PC-9 (cell line): ENCODE results near the gene CDAN1. TPM values are rescaled to one million over a fixed set of nuclear protein-coding genes. Genes with fewer than 3 reads are reported as not detected.

Experiments
- BruUV-seq: library from RNA; stranded (reverse); fragments of 400-500 nt; replicated peaks from 2 replicates; lab custom pipeline; 2021; lab: Mats Ljungman, UMichigan
- CTCF ChIA-PET: fragments of 300-600 bp; sonication (Branson Sonifier 250); formaldehyde crosslinking; loops from one replicate; lab custom pipeline; 2022; ENCODE audit warnings: antibody characterized with exemption; lab: Charles Lee
- POLR2A ChIA-PET: fragments of 300-600 bp; sonication (Branson Sonifier 250); formaldehyde crosslinking; loops from one replicate; lab custom pipeline; 2022; ENCODE audit warnings: antibody characterized with exemption; ENCODE audit not compliant: unreplicated experiment; lab: Charles Lee
- DNase-seq, 2 experiments: peaks; one replicate each; pipeline versions ENCODE4 v3.0.0 to v3.0.0-alpha.2; 2015 to 2022; ENCODE audit warnings: mixed read lengths in 1 of 2
- H2AFZ ChIP-seq: fragments of 200-600 bp; sonication (generic); 2 replicates; pipeline ENCODE4 v1.8.1; 2017; ENCODE audit warnings: antibody characterized with exemption
- H3F3A ChIP-seq: fragments of 200-600 bp; sonication (generic); 2 replicates; pipeline ENCODE4 v1.8.1; 2017; ENCODE audit warnings: antibody characterized with exemption, mild to moderate bottlenecking, low read depth; ENCODE audit not compliant: insufficient read depth
- H3K27ac ChIP-seq: fragments of 200-600 bp; sonication (generic); 2 replicates; pipeline ENCODE4 v1.6.1; 2016; ENCODE audit warnings: mixed run types
- H3K27me3 ChIP-seq: fragments of 200-600 bp; sonication (generic); 2 replicates; pipeline ENCODE4 v1.6.1; 2016; ENCODE audit warnings: low read depth, mixed run types; ENCODE audit not compliant: insufficient read depth
- H3K36me3 ChIP-seq: fragments of 200-600 bp; sonication (generic); 2 replicates; pipeline ENCODE4 v1.6.1; 2016; ENCODE audit warnings: low read depth, mixed run types
- H3K4me1 ChIP-seq: fragments of 200-600 bp; sonication (generic); replicated peaks from 2 replicates; pipeline ENCODE4 v1.6.1; 2016; ENCODE audit warnings: mixed run types; ENCODE audit not compliant: insufficient read depth
- H3K4me2 ChIP-seq: fragments of 200-600 bp; sonication (generic); 2 replicates; pipeline ENCODE4 v1.6.1; 2017; ENCODE audit warnings: mixed run types
- H3K4me3 ChIP-seq: fragments of 200-600 bp; sonication (generic); 2 replicates; pipeline ENCODE4 v1.6.1; 2016; ENCODE audit warnings: mixed run types
- H3K79me2 ChIP-seq: fragments of 200-600 bp; sonication (generic); 2 replicates; pipeline ENCODE4 v1.6.1; 2017; ENCODE audit warnings: low read depth, mixed run types
- H3K9me2 ChIP-seq: fragments of 200-600 bp; sonication (generic); 2 replicates; pipeline ENCODE4 v1.8.1; 2017; ENCODE audit warnings: mild to moderate bottlenecking; ENCODE audit not compliant: insufficient read depth
- H3K9me3 ChIP-seq: fragments of 200-600 bp; sonication (generic); 2 replicates; pipeline ENCODE4 v1.8.1; 2016; ENCODE audit warnings: low read depth; ENCODE audit not compliant: insufficient read depth
- H4K20me1 ChIP-seq: fragments of 200-600 bp; sonication (generic); 2 replicates; pipeline ENCODE4 v1.8.1; 2017; ENCODE audit not compliant: insufficient read depth
- CTCF ChIP-seq: fragments of 200-600 bp; sonication (generic); conservative IDR thresholded peaks from 2 replicates; pipeline ENCODE4 v1.6.1; 2017; ENCODE audit warnings: mixed run types, antibody characterized with exemption, mild to moderate bottlenecking, moderate library complexity
- EZH2 ChIP-seq: fragments of 200-600 bp; sonication (generic); IDR thresholded peaks from 2 replicates; pipeline ENCODE4 v1.8.0; 2017; ENCODE audit warnings: antibody characterized with exemption, low read depth
- intact Hi-C: fragments of 100-400 bp; cut with micrococcal nuclease; formaldehyde crosslinking; loops from one replicate; pipeline ENCODE4 v1.10.0; 2022; ENCODE audit not compliant: unreplicated experiment
- total RNA-seq: library from RNA; stranded (reverse); gene quantifications from 2 replicates; pipeline ENCODE4 v1.2.3, GENCODE V29; 2021

Gene CDAN1
- total RNA-seq, 1 experiment from 2014 or later: 23.4 TPM

GRCh38 chr15:42760759-42761158 is 23.8 kb upstream of the CDAN1 start:
- DNase-seq: no peak
- Histone ChIP-seq H3K27me3 (no peaks in the 10 kb centered on the region), H3K79me2 (no peaks in the 10 kb centered on the region), H3K4me1 (no peaks in the 10 kb centered on the region), H3K4me2 (no peak overlapping the region), H3K36me3 (no peaks in the 10 kb centered on the region), H2AFZ (no peak overlapping the region), H4K20me1 (no peaks in the 10 kb centered on the region), H3K9me3 (peaks cover 13% of the 10 kb centered on the region; the same call in 1 of the 2 replicates), H3K9me2 (no peaks in the 10 kb centered on the region), H3K27ac (no peak overlapping the region), H3K4me3 (no peak overlapping the region; the same call in 1 of the 2 replicates), H3F3A (no peaks in the 10 kb centered on the region)
- no TSS peak for BruUV-seq
- TF ChIP-seq CTCF (no peak), EZH2 (no peak)
- CTCF ChIA-PET: no interaction called here
- intact Hi-C loops: no loop called here
- POLR2A ChIA-PET: no interaction called here

GRCh38 chr15:42759093-42759492 is 22.2 kb upstream of the CDAN1 start:
- Histone ChIP-seq H3K4me3 (no peak overlapping the region), H4K20me1 (no peaks in the 10 kb centered on the region), H3K9me3 (peaks cover 13% of the 10 kb centered on the region; the same call in 1 of the 2 replicates), H3K27ac (no peak overlapping the region), H3K4me2 (no peak overlapping the region), H3K36me3 (no peaks in the 10 kb centered on the region), H3K79me2 (no peaks in the 10 kb centered on the region), H3K4me1 (no peaks in the 10 kb centered on the region), H2AFZ (no peak overlapping the region), H3K27me3 (no peaks in the 10 kb centered on the region), H3K9me2 (no peaks in the 10 kb centered on the region), H3F3A (no peaks in the 10 kb centered on the region)
- peak in 1 of 2 experiments; percentile 5 for DNase-seq
- CTCF ChIA-PET: no interaction called here
- BruUV-seq: no TSS peak
- TF ChIP-seq EZH2: no peak
- TF ChIP-seq CTCF: no peak
- POLR2A ChIA-PET: no interaction called here
- intact Hi-C loops: no loop called here

DNA sequence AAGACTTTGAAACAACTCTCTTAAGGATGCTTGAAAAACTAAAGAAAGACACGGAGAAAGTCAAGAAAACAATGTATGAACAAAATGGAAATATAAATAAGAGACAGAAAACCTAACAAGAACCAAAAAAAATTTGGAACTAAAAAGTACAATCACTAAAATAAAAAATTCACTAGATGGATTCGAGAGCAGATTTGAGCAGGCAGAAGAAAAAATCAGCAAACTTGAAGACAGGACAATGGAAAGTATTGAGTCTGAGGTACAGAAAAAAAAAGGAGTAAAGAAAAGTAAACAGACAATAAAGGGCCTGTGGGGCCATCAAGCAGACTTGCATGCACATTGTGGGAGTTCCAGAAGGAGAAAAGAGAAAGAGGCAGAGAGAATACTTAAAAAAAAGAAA is 13.4 kb upstream of the CDAN1 start:
- ChIA-PET CTCF (no interaction called here), POLR2A (no interaction called here)
- H2AFZ ChIP-seq: no peak overlapping the region
- no peaks in the 10 kb centered on the region for H3K4me1 ChIP-seq
- no peak for DNase-seq
- H3K9me3 ChIP-seq: no peaks in the 10 kb centered on the region
- no peaks in the 10 kb centered on the region for H3K36me3 ChIP-seq
- no peak for TF ChIP-seq CTCF
- no peak for TF ChIP-seq EZH2
- H3K27ac ChIP-seq: no peak overlapping the region
- H3K79me2 ChIP-seq: no peaks in the 10 kb centered on the region
- H4K20me1 ChIP-seq: no peaks in the 10 kb centered on the region
- H3K9me2 ChIP-seq: no peaks in the 10 kb centered on the region
- no peak overlapping the region for H3K4me2 ChIP-seq
- H3K27me3 ChIP-seq: no peaks in the 10 kb centered on the region
- no peak overlapping the region for H3K4me3 ChIP-seq
- no peaks in the 10 kb centered on the region for H3F3A ChIP-seq
- BruUV-seq: no TSS peak
- intact Hi-C loops: no loop called here
